Hepatocyte (in vitro differentiated cells): ENCODE results near the gene CDK6. TPM values are rescaled to one million over a fixed set of nuclear protein-coding genes. Genes with fewer than 3 reads are reported as not detected.

Source experiments
- DNase-seq: peaks from one replicate; pipeline ENCODE4 v3.0.0-alpha.2; 2016; ENCODE audit warnings: low spot score
- H2AFZ ChIP-seq: fragments of 200-600 bp; sonication (generic); 2 replicates; pipeline ENCODE4 v1.6.0; 2016; ENCODE audit warnings: antibody characterized with exemption, mild to moderate bottlenecking
- H3K27ac ChIP-seq: fragments of 200-600 bp; sonication (generic); 2 replicates; pipeline ENCODE4 v1.5.1; 2016; ENCODE audit warnings: mild to moderate bottlenecking
- H3K27me3 ChIP-seq: fragments of 200-600 bp; sonication (generic); 2 replicates; pipeline ENCODE4 v1.6.1; 2016
- H3K36me3 ChIP-seq: fragments of 200-600 bp; sonication (generic); replicated peaks from 2 replicates; pipeline ENCODE4 v1.5.1; 2016; ENCODE audit warnings: low read depth; ENCODE audit not compliant: insufficient read depth
- H3K4me1 ChIP-seq: fragments of 200-600 bp; sonication (generic); 2 replicates; pipeline ENCODE4 v1.5.1; 2016; ENCODE audit warnings: mild to moderate bottlenecking, moderate library complexity; ENCODE audit not compliant: insufficient read depth
- H3K4me2 ChIP-seq: fragments of 200-600 bp; sonication (generic); 2 replicates; pipeline ENCODE4 v1.6.0; 2016
- H3K4me3 ChIP-seq: fragments of 200-600 bp; sonication (generic); 2 replicates; pipeline ENCODE4 v1.5.1; 2016; ENCODE audit warnings: mild to moderate bottlenecking
- H3K79me2 ChIP-seq: fragments of 200-600 bp; sonication (generic); 2 replicates; pipeline ENCODE4 v1.6.0; 2017; ENCODE audit warnings: mild to moderate bottlenecking
- H3K9me2 ChIP-seq: fragments of 200-600 bp; sonication (generic); replicated peaks from 2 replicates; pipeline ENCODE4 v1.6.0; 2017; ENCODE audit warnings: mild to moderate bottlenecking; ENCODE audit not compliant: insufficient read depth
- H3K9me3 ChIP-seq: fragments of 200-600 bp; sonication (generic); 2 replicates; pipeline ENCODE4 v1.5.1; 2016; ENCODE audit warnings: low read depth, mild to moderate bottlenecking
- H4K20me1 ChIP-seq: fragments of 200-600 bp; sonication (generic); 2 replicates; pipeline ENCODE4 v1.6.0; 2016; ENCODE audit warnings: mild to moderate bottlenecking; ENCODE audit not compliant: insufficient read depth, poor library complexity, severe bottlenecking
- CTCF ChIP-seq: fragments of 200-600 bp; sonication (generic); IDR thresholded peaks from 2 replicates; pipeline ENCODE4 v1.5.1; 2016; ENCODE audit warnings: antibody characterized with exemption, mild to moderate bottlenecking; ENCODE audit not compliant: poor library complexity
- EZH2 ChIP-seq: fragments of 200-600 bp; sonication (generic); IDR thresholded peaks from 2 replicates; pipeline ENCODE4 v1.6.1; 2016; ENCODE audit warnings: antibody characterized with exemption, mild to moderate bottlenecking, borderline replicate concordance
- EZH2phosphoT487 ChIP-seq: fragments of 200-600 bp; sonication (generic); IDR thresholded peaks from one replicate; pipeline ENCODE4 v1.6.1; 2018; ENCODE audit warnings: antibody characterized with exemption, mild to moderate bottlenecking, low read depth, moderate library complexity; ENCODE audit not compliant: unreplicated experiment, severe bottlenecking
- WGBS: methylation state at CpG from one replicate; pipeline ENCODE4 v1.1.6; 2016; ENCODE audit warnings: low lambda C conversion rate; ENCODE audit errors: missing lambda C conversion rate; 5-methylcytosine and 5-hydroxymethylcytosine counted together
- polyA plus RNA-seq: library from polyadenylated mRNA; unstranded; fragments of >200 nt; fragmentation: Nextera tagmentation; extraction: Ambion mirVana; gene quantifications from 2 replicates; pipeline ENCODE4 v1.2.1, GENCODE V29; 2016
- total RNA-seq: library from RNA; depleted of rRNA; stranded (reverse); fragments of >200 nt; gene quantifications from 2 replicates; pipeline ENCODE4 v1.2.3, GENCODE V29; 2014

Gene CDK6
- total and polyA plus RNA-seq, 2 experiments from 2014 or later: 18.7 to 64.5 TPM

- no peak overlapping the region for H2AFZ ChIP-seq
- H3K4me2 ChIP-seq: no peak overlapping the region
- H3K4me3 ChIP-seq: no peak overlapping the region
- DNase-seq: no peak
- 88% methylated on average over 3 of the region's 3 CpGs for WGBS
- no peak for TF ChIP-seq EZH2
- TF ChIP-seq EZH2phosphoT487: no peak
- no peak for TF ChIP-seq CTCF
- peaks cover 68% of the 10 kb centered on the region for H3K79me2 ChIP-seq
- peak overlapping the region; percentile 13 for H3K27ac ChIP-seq
- no peaks in the 10 kb centered on the region for H3K9me3 ChIP-seq
- no peaks in the 10 kb centered on the region for H3K27me3 ChIP-seq
- H3K36me3 ChIP-seq: no peaks in the 10 kb centered on the region
- peaks cover 3% of the 10 kb centered on the region for H4K20me1 ChIP-seq
- no peaks in the 10 kb centered on the region for H3K9me2 ChIP-seq
- peaks cover 5% of the 10 kb centered on the region for H3K4me1 ChIP-seq
Measured at GRCh38 chr7:92714280-92714679, 122.1 kb downstream of the CDK6 start.

GRCh38 chr7:92709912-92710311 is 126.5 kb downstream of the CDK6 start:
- no peaks in the 10 kb centered on the region for H3K9me3 ChIP-seq
- peaks cover 58% of the 10 kb centered on the region for H3K79me2 ChIP-seq
- H3K36me3 ChIP-seq: no peaks in the 10 kb centered on the region
- no peaks in the 10 kb centered on the region for H3K9me2 ChIP-seq
- no peak overlapping the region for H3K27ac ChIP-seq
- 80% methylated on average over 4 of the region's 4 CpGs for WGBS
- no peak overlapping the region for H3K4me2 ChIP-seq
- TF ChIP-seq EZH2phosphoT487: no peak
- no peak for TF ChIP-seq CTCF
- TF ChIP-seq EZH2: no peak
- H3K27me3 ChIP-seq: no peaks in the 10 kb centered on the region
- DNase-seq: no peak
- H4K20me1 ChIP-seq: no peaks in the 10 kb centered on the region
- no peak overlapping the region for H3K4me3 ChIP-seq
- no peak overlapping the region for H2AFZ ChIP-seq
- peaks cover 5% of the 10 kb centered on the region for H3K4me1 ChIP-seq

- Histone ChIP-seq H3K4me1 (peaks cover 2% of the 10 kb centered on the region), H3K27me3 (no peaks in the 10 kb centered on the region), H2AFZ (no peak overlapping the region), H3K27ac (no peak overlapping the region), H3K36me3 (no peaks in the 10 kb centered on the region), H3K9me2 (no peaks in the 10 kb centered on the region), H4K20me1 (no peaks in the 10 kb centered on the region), H3K4me2 (no peak overlapping the region), H3K9me3 (no peaks in the 10 kb centered on the region), H3K79me2 (peaks cover 62% of the 10 kb centered on the region), H3K4me3 (no peak overlapping the region)
- no peak for DNase-seq
- 93% methylated on average over 2 of the region's 2 CpGs for WGBS
- TF ChIP-seq CTCF: no peak
- TF ChIP-seq EZH2phosphoT487: no peak
- TF ChIP-seq EZH2: no peak
Measured at GRCh38 chr7:92709150-92709549, 127.2 kb downstream of the CDK6 start.
